ENCODE results near the gene SIPA1L3.

SIPA1L3 gene

GRCh38 chr19:38252385-38252784 is 345.4 kb downstream of the SIPA1L3 start:
- peak; percentile 15 for DNase-seq

GRCh38 chr19:38252941-38253691 is 346.1 kb downstream of the SIPA1L3 start:
- DNase-seq: peak; percentile 56

GRCh38 chr19:38253788-38254187 is 346.8 kb downstream of the SIPA1L3 start:
- DNase-seq: no peak

- DNase-seq: peak; percentile 28
These were observed 348.5 kb downstream of the SIPA1L3 start for GRCh38 chr19:38255383-38256014.

Data from femur (tissue), 1 donor.